Neural progenitor cell (in vitro differentiated cells): ENCODE results near the gene RBM33. TPM values are rescaled to one million over a fixed set of nuclear protein-coding genes. Genes with fewer than 3 reads are reported as not detected.

Experiments used
- DNase-seq: peaks from one replicate; pipeline ENCODE4 v3.0.0-alpha.2; 2016; ENCODE audit warnings: low spot score
- H2AFZ ChIP-seq: fragments of 200-600 bp; sonication (generic); replicated peaks from 2 replicates; pipeline ENCODE4 v1.6.1; 2016; ENCODE audit warnings: antibody characterized with exemption
- H3F3A ChIP-seq: fragments of 200-600 bp; sonication (generic); 2 replicates; pipeline ENCODE4 v1.6.1; 2016; ENCODE audit warnings: antibody characterized with exemption, low read depth
- H3K27ac ChIP-seq: fragments of 200-600 bp; sonication (generic); 2 replicates; pipeline ENCODE4 v1.5.1; 2016; ENCODE audit warnings: mild to moderate bottlenecking
- H3K27me3 ChIP-seq: fragments of 200-600 bp; sonication (generic); 2 replicates; pipeline ENCODE4 v1.6.1; 2016; ENCODE audit warnings: mild to moderate bottlenecking, moderate library complexity
- H3K36me3 ChIP-seq: fragments of 200-600 bp; sonication (generic); 2 replicates; pipeline ENCODE4 v1.5.1; 2016
- H3K4me1 ChIP-seq: fragments of 200-600 bp; sonication (generic); 2 replicates; pipeline ENCODE4 v1.6.1; 2016; ENCODE audit warnings: mixed run types
- H3K4me2 ChIP-seq: fragments of 200-600 bp; sonication (generic); 2 replicates; pipeline ENCODE4 v1.6.1; 2016
- H3K4me3 ChIP-seq: fragments of 200-600 bp; sonication (generic); 2 replicates; pipeline ENCODE4 v1.5.1; 2016
- H3K79me2 ChIP-seq: fragments of 200-600 bp; sonication (generic); 2 replicates; pipeline ENCODE4 v1.6.1; 2016; ENCODE audit warnings: low read depth
- H3K9ac ChIP-seq: fragments of 200-600 bp; sonication (generic); 2 replicates; pipeline ENCODE4 v1.6.1; 2016
- H3K9me3 ChIP-seq: fragments of 200-600 bp; sonication (generic); 2 replicates; pipeline ENCODE4 v1.5.1; 2016; ENCODE audit warnings: low read depth
- H4K20me1 ChIP-seq: fragments of 200-600 bp; sonication (generic); 2 replicates; pipeline ENCODE4 v1.6.1; 2016; ENCODE audit warnings: low read depth
- H3K27ac Mint-ChIP-seq: 3 replicates; pipeline ENCODE4 v1.8.0; 2021; ENCODE audit warnings: mixed read lengths
- H3K27me3 Mint-ChIP-seq: 2 replicates; pipeline ENCODE4 v1.8.0; 2022; ENCODE audit warnings: low read depth, mild to moderate bottlenecking, inconsistent platforms, moderate library complexity, mixed read lengths; ENCODE audit not compliant: insufficient read depth
- H3K36me3 Mint-ChIP-seq: 3 replicates; pipeline ENCODE4 v1.8.0; 2021; ENCODE audit warnings: mixed read lengths
- H3K4me1 Mint-ChIP-seq: 3 replicates; pipeline ENCODE4 v1.8.0; 2021; ENCODE audit warnings: mixed read lengths
- H3K4me3 Mint-ChIP-seq: 3 replicates; pipeline ENCODE4 v1.8.0; 2021; ENCODE audit warnings: mild to moderate bottlenecking, moderate library complexity, mixed read lengths
- H3K9me3 Mint-ChIP-seq: 3 replicates; pipeline ENCODE4 v1.8.0; 2020; ENCODE audit warnings: mixed read lengths
- EZH2 ChIP-seq: fragments of 200-600 bp; sonication (generic); IDR thresholded peaks from 2 replicates; pipeline ENCODE4 v1.6.1; 2017; ENCODE audit warnings: antibody characterized with exemption, mild to moderate bottlenecking, moderate library complexity
- EZH2phosphoT487 ChIP-seq: fragments of 200-600 bp; sonication (generic); IDR thresholded peaks from 2 replicates; pipeline ENCODE4 v1.6.1; 2017; ENCODE audit warnings: antibody characterized with exemption
- total RNA-seq: library from RNA; depleted of rRNA; stranded (reverse); fragments of >200 nt; gene quantifications from 2 replicates; pipeline ENCODE4 v1.2.3, GENCODE V29; 2015; ENCODE audit warnings: low replicate concordance
- TF ChIP-seq, protein P1 (sequence below): fragments of 200-600 bp; sonication (generic); IDR thresholded peaks from 2 replicates; pipeline ENCODE4 v1.5.1; 2017; ENCODE audit warnings: antibody characterized with exemption, mild to moderate bottlenecking

Gene RBM33
- total RNA-seq, 1 donor from 2014 or later = 48.6 TPM

GRCh38 chr7:155780884-155781283 is 136.4 kb downstream of the RBM33 start:
- H2AFZ ChIP-seq = no peak overlapping the region
- no peak overlapping the region for H3K4me3 ChIP-seq
- H3K27ac ChIP-seq = no peak overlapping the region
- peaks cover 5% of the 10 kb centered on the region for H3F3A ChIP-seq
- H3K4me3 Mint-ChIP-seq = no peak overlapping the region
- H3K27me3 Mint-ChIP-seq = peaks cover 9% of the 10 kb centered on the region
- H3K4me2 ChIP-seq = no peak overlapping the region
- H3K36me3 ChIP-seq = no peaks in the 10 kb centered on the region
- H3K27ac Mint-ChIP-seq = peak overlapping the region; percentile 57
- H3K9me3 Mint-ChIP-seq = no peaks in the 10 kb centered on the region
- H3K79me2 ChIP-seq = no peaks in the 10 kb centered on the region
- no peaks in the 10 kb centered on the region for H3K9me3 ChIP-seq
- no peak overlapping the region for H3K9ac ChIP-seq
- peaks cover 8% of the 10 kb centered on the region for H4K20me1 ChIP-seq
- peaks cover 33% of the 10 kb centered on the region for H3K36me3 Mint-ChIP-seq
- H3K4me1 Mint-ChIP-seq = peaks cover 9% of the 10 kb centered on the region
- no peaks in the 10 kb centered on the region for H3K4me1 ChIP-seq
- DNase-seq = no peak
- H3K27me3 ChIP-seq = peaks cover 5% of the 10 kb centered on the region
- TF ChIP-seq EZH2phosphoT487 (no peak), EZH2 (no peak)
- TF ChIP-seq, protein P1, sequence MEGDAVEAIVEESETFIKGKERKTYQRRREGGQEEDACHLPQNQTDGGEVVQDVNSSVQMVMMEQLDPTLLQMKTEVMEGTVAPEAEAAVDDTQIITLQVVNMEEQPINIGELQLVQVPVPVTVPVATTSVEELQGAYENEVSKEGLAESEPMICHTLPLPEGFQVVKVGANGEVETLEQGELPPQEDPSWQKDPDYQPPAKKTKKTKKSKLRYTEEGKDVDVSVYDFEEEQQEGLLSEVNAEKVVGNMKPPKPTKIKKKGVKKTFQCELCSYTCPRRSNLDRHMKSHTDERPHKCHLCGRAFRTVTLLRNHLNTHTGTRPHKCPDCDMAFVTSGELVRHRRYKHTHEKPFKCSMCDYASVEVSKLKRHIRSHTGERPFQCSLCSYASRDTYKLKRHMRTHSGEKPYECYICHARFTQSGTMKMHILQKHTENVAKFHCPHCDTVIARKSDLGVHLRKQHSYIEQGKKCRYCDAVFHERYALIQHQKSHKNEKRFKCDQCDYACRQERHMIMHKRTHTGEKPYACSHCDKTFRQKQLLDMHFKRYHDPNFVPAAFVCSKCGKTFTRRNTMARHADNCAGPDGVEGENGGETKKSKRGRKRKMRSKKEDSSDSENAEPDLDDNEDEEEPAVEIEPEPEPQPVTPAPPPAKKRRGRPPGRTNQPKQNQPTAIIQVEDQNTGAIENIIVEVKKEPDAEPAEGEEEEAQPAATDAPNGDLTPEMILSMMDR = no peak

DNA sequence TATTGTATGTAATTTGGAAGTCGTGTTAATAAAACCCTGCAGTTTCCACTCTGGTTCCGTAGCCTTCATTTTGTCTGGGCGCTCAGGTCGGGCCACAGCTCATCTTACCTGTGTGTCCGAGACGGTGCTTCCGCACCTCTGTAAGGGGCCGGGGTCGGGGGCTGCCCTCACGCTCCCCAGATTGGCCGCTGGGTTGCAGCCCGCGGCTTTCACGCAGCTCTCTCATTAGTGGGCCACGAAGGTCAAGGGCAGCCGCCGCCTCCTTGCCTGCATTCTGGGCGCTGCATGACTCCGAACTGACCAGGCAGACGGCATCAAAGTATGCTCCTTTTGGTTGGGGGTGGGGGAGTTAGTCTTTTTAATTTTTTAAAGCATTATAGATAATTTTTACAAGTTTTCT is 137.0 kb downstream of the RBM33 start:
- DNase-seq = no peak
- Histone ChIP-seq H3K36me3 (no peaks in the 10 kb centered on the region), H3K4me3 (no peak overlapping the region), H3F3A (peaks cover 5% of the 10 kb centered on the region), H3K4me2 (no peak overlapping the region), H3K27ac (no peak overlapping the region), H3K4me1 (no peaks in the 10 kb centered on the region), H3K79me2 (no peaks in the 10 kb centered on the region), H3K9ac (no peak overlapping the region), H3K9me3 (no peaks in the 10 kb centered on the region), H3K27me3 (peaks cover 11% of the 10 kb centered on the region), H4K20me1 (peaks cover 8% of the 10 kb centered on the region), H2AFZ (no peak overlapping the region)
- Mint-ChIP-seq H3K36me3 (peaks cover 32% of the 10 kb centered on the region), H3K27ac (peak overlapping the region; percentile 57), H3K9me3 (no peaks in the 10 kb centered on the region), H3K4me1 (peaks cover 9% of the 10 kb centered on the region), H3K4me3 (no peak overlapping the region), H3K27me3 (peaks cover 13% of the 10 kb centered on the region)
- no peak for TF ChIP-seq EZH2phosphoT487
- TF ChIP-seq EZH2 = no peak
- TF ChIP-seq, protein P1 = no peak

DNA sequence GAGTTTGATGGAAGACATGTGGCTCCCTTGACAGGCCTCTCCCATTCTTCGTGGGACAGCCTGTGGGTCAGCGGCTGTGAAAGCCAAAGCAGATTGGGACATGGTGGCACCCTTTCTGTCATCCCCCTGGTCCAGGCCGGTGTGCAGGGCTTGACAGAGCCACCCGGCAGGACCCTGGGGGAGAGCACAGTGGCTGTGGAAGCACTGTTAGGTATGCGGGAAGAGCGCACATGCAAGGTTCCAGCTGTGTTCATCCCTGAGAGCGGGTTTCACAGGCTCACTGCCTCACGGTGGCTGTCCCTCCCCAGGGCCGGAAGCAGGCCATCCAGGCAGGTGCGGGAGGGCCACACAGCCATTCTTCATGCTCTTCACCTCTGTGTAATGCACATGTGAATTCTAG is 138.0 kb downstream of the RBM33 start:
- no peak overlapping the region for H3K4me3 Mint-ChIP-seq
- peaks cover 9% of the 10 kb centered on the region for H3K4me1 Mint-ChIP-seq
- peaks cover 32% of the 10 kb centered on the region for H3K36me3 Mint-ChIP-seq
- no peak overlapping the region for H3K27ac Mint-ChIP-seq
- no peaks in the 10 kb centered on the region for H3K4me1 ChIP-seq
- DNase-seq = no peak
- no peak for TF ChIP-seq EZH2phosphoT487
- TF ChIP-seq EZH2 = no peak
- TF ChIP-seq, protein P1 = no peak
- peaks cover 17% of the 10 kb centered on the region for H3K27me3 Mint-ChIP-seq
- no peak overlapping the region for H2AFZ ChIP-seq
- peaks cover 8% of the 10 kb centered on the region for H4K20me1 ChIP-seq
- H3K9ac ChIP-seq = no peak overlapping the region
- no peaks in the 10 kb centered on the region for H3K36me3 ChIP-seq
- H3K4me2 ChIP-seq = no peak overlapping the region
- H3K4me3 ChIP-seq = no peak overlapping the region
- no peaks in the 10 kb centered on the region for H3K9me3 Mint-ChIP-seq
- H3F3A ChIP-seq = peaks cover 5% of the 10 kb centered on the region
- H3K27me3 ChIP-seq = peaks cover 21% of the 10 kb centered on the region
- H3K79me2 ChIP-seq = no peaks in the 10 kb centered on the region
- no peaks in the 10 kb centered on the region for H3K9me3 ChIP-seq
- no peak overlapping the region for H3K27ac ChIP-seq
